Left ventricle myocardium inferior (tissue), 1 donor: ENCODE data around the gene ASB7. TPM values are rescaled to one million over a fixed set of nuclear protein-coding genes. Genes with fewer than 3 reads are reported as not detected.

Experiments used
- DNase-seq: peaks from one replicate; pipeline ENCODE4 v3.0.0-alpha.2; 2020
- H3K27ac ChIP-seq: fragments of 200-600 bp; replicated peaks from 2 replicates; pipeline ENCODE4 v1.8.0; 2021
- H3K27me3 ChIP-seq: fragments of 200-600 bp; 2 replicates; pipeline ENCODE4 v1.8.0; 2021; ENCODE audit warnings: low read depth
- H3K36me3 ChIP-seq: fragments of 200-600 bp; 2 replicates; pipeline ENCODE4 v1.8.0; 2021
- H3K4me1 ChIP-seq: fragments of 200-600 bp; 2 replicates; pipeline ENCODE4 v1.8.0; 2021
- H3K4me3 ChIP-seq: fragments of 200-600 bp; 2 replicates; pipeline ENCODE4 v1.8.0; 2021; ENCODE audit warnings: mild to moderate bottlenecking, moderate library complexity
- H3K9me3 ChIP-seq: fragments of 200-600 bp; replicated peaks from 2 replicates; pipeline ENCODE4 v1.8.0; 2021
- intact Hi-C: fragments of 100-400 bp; cut with micrococcal nuclease; formaldehyde crosslinking; loops from one replicate; pipeline ENCODE4 v1.11.0; 2022
- total RNA-seq: library from RNA; stranded (reverse); fragmentation: NEBNext Ultra II Directional; extraction: Animal tissue kit (Norgen Biotek cat#: 25700); gene quantifications from one replicate; pipeline ENCODE4 v1.2.1, GENCODE V29; 2021
- TF ChIP-seq, protein P1 (sequence below): fragments of 200-600 bp; IDR thresholded peaks from 2 replicates; pipeline ENCODE4 v1.8.0; 2021; ENCODE audit warnings: antibody characterized with exemption, mild to moderate bottlenecking, borderline replicate concordance
- donor health status: DM: no; HTN: yes; CAD: no; lungs with severe emphysema.

Gene ASB7
- total RNA-seq, 1 donor from 2014 or later = 4.6 TPM

DNA sequence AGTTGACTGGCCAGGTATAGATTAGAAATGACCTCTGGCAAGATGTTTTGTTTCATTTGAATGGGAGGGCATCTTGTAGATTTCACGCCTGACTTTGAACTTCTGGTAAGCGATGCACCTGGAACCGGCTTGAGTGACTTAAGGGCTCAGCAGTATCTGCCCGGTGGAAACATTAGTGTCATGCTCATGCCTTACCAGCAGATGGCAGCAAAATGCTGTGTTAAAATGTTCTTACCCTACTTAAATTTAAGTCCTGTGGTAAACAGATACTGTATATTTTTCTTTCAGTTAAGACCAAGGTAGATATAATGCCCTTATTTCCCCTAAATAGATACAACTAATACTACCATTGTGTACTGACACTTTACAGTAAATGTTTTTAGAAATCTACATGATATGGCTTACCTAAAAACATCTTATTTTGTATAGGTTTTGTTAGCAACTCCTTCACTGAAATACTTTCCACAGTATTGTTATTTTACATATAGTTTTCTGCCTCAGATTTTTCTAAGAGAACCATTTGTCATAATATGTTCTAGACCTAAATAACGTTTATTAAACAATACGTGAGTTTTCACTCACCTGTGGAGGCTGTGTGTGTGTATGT is 25.5 kb downstream of the ASB7 start:
- peak; percentile 24 for DNase-seq
- Histone ChIP-seq H3K4me1 (peaks cover 18% of the 10 kb centered on the region), H3K27me3 (no peaks in the 10 kb centered on the region), H3K4me3 (no peak overlapping the region), H3K36me3 (peaks cover 32% of the 10 kb centered on the region), H3K27ac (no peak overlapping the region), H3K9me3 (no peaks in the 10 kb centered on the region)
- intact Hi-C loops = loop anchor here (2.0 to 5.0 kb wide), 2 partner anchors 245 to 379 kb away; no protein-coding TSS in a partner anchor
- TF ChIP-seq, protein P1, sequence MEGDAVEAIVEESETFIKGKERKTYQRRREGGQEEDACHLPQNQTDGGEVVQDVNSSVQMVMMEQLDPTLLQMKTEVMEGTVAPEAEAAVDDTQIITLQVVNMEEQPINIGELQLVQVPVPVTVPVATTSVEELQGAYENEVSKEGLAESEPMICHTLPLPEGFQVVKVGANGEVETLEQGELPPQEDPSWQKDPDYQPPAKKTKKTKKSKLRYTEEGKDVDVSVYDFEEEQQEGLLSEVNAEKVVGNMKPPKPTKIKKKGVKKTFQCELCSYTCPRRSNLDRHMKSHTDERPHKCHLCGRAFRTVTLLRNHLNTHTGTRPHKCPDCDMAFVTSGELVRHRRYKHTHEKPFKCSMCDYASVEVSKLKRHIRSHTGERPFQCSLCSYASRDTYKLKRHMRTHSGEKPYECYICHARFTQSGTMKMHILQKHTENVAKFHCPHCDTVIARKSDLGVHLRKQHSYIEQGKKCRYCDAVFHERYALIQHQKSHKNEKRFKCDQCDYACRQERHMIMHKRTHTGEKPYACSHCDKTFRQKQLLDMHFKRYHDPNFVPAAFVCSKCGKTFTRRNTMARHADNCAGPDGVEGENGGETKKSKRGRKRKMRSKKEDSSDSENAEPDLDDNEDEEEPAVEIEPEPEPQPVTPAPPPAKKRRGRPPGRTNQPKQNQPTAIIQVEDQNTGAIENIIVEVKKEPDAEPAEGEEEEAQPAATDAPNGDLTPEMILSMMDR = peak; percentile 90

DNA sequence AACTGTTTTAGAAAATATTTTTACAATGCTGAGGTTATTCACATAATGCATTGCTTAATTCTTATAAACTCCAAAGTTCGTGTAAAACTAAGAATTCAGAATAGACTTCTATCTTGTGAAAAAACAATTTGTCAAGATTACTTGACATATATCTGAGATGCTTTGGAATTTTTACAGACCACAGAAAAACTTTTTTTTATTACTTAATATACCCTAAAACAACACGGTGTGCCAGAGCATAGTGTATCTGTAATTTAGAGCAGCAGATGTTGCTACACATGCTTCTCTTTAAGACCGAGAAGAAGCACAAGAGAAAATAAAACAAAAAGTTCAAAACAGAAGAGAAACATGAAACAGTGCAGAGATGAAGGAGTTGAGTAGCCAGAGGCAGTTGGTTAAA is 26.4 kb downstream of the ASB7 start:
- peaks cover 13% of the 10 kb centered on the region for H3K4me1 ChIP-seq
- TF ChIP-seq, protein P1 = no peak
- H3K9me3 ChIP-seq = no peaks in the 10 kb centered on the region
- intact Hi-C loops = loop anchor here (2.0 to 5.0 kb wide), 2 partner anchors 244 to 379 kb away; no protein-coding TSS in a partner anchor
- no peak for DNase-seq
- H3K36me3 ChIP-seq = peaks cover 33% of the 10 kb centered on the region
- H3K27me3 ChIP-seq = no peaks in the 10 kb centered on the region
- H3K4me3 ChIP-seq = no peak overlapping the region
- no peak overlapping the region for H3K27ac ChIP-seq

DNA sequence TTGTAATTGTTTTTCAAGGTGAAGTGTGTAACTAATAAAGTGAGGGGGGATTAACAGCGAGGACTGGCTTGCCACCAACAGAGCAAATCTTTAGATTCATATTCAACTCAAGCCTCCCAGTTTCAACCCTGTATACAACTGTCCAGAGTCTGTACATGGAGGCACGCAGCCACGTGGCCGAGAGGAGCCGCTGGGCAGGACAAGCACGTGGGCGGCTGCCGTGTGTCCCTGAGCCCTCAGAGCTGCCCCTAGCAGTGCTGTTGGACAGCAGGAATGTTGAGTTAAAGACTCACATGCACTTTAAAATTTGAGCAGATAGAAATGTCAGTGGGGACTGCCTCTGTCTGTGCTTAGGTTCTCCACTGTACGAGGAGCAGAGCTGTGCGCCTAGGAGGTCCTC is 29.4 kb downstream of the ASB7 start:
- Histone ChIP-seq H3K9me3 (no peaks in the 10 kb centered on the region), H3K36me3 (peaks cover 33% of the 10 kb centered on the region), H3K27ac (no peak overlapping the region), H3K4me3 (no peak overlapping the region), H3K27me3 (no peaks in the 10 kb centered on the region), H3K4me1 (peaks cover 12% of the 10 kb centered on the region)
- TF ChIP-seq, protein P1 = no peak
- intact Hi-C loops = no loop called here
- DNase-seq = no peak

DNA sequence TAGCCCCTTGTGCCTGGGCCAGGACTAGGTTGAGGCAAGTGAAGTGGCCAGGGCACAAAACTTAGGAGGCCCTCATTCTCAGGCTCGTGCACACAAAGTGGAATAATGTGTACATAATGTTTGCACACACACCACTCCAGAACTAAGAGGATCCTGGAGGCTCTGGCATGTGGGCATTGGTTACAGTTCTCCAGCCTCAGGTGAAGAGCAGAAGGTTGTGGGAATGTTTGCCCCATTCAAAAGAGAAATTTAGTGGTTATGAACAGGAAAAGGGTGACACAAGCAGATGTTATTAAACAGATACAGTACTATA is 31.3 kb downstream of the ASB7 start:
- H3K27ac ChIP-seq = no peak overlapping the region
- intact Hi-C loops = no loop called here
- H3K4me3 ChIP-seq = no peak overlapping the region
- no peaks in the 10 kb centered on the region for H3K27me3 ChIP-seq
- TF ChIP-seq, protein P1 = no peak
- H3K36me3 ChIP-seq = peaks cover 33% of the 10 kb centered on the region
- peaks cover 12% of the 10 kb centered on the region for H3K4me1 ChIP-seq
- no peak for DNase-seq
- H3K9me3 ChIP-seq = no peaks in the 10 kb centered on the region

DNA sequence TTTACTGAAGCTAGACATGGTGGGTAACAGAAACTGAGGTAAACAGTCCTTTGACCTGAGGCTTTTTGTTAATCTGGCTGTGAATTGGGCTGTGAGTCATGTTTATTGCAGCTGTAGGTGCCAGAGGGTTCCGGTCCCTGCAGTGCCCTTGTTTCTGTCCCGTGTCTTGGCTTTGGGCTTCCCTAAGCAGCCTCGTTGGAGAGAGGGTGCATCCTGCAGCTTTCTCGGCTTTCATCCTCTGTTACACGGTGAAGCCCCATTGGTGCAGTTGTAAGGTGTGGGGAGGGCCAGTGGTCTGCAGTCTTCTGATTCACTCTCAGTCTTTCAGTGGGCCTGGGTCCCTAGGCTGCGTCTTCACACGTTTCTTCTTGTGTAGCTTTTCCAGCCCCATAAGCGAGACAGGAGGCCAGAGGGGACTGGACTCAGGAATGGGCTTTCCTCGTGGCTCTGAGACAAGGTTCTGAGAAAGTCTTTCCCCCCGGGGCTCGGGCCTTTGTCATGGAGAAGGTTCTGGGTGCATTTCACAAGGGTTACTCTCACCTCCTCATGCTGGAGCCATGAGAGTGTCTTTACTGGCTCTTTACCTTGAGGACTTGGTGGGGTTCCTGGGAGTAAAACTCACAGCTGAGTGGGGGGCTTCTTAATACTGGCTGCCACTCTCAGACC is 33.1 kb downstream of the ASB7 start:
- Histone ChIP-seq H3K9me3 (no peaks in the 10 kb centered on the region), H3K4me3 (no peak overlapping the region), H3K36me3 (peaks cover 20% of the 10 kb centered on the region), H3K27me3 (no peaks in the 10 kb centered on the region), H3K4me1 (peaks cover 12% of the 10 kb centered on the region), H3K27ac (no peak overlapping the region)
- no peak for DNase-seq
- intact Hi-C loops = no loop called here
- TF ChIP-seq, protein P1 = no peak
